B cell (primary cell): ENCODE data around the gene SCRN2. TPM values are rescaled to one million over a fixed set of nuclear protein-coding genes. Genes with fewer than 3 reads are reported as not detected.

Source experiments
- ATAC-seq: fragments of 200-7000 bp; cut with Tn5 transposase; one replicate; pipeline ENCODE4 v1.10.0; 2021; ENCODE audit warnings: low read depth, mild to moderate bottlenecking, moderate number of reproducible peaks, moderate library complexity
- CTCF ChIA-PET: fragments of 350-600 bp; sonication (Branson Sonifier 250); formaldehyde crosslinking; loops from one replicate; lab custom pipeline; 2021; ENCODE audit warnings: antibody characterized with exemption, inconsistent platforms; lab: Charles Lee
- POLR2A ChIA-PET: fragments of 350-600 bp; sonication (Branson Sonifier 250); formaldehyde crosslinking; loops from one replicate; lab custom pipeline; 2021; ENCODE audit warnings: antibody characterized with exemption; lab: Charles Lee
- DNase-seq: peaks from one replicate; pipeline ENCODE4 v3.0.0; 2013
- H2AFZ ChIP-seq: 2 replicates; pipeline ENCODE4 v1.6.1; 2012; ENCODE audit warnings: mild to moderate bottlenecking, low read depth, low read length; ENCODE audit not compliant: insufficient read depth, poor library complexity, severe bottlenecking
- H3K27ac ChIP-seq, 2 donors: 1 replicate in 1 of 2; 2 replicates in 1 of 2; pipeline ENCODE4 v1.5.1; 2012 to 2013; ENCODE audit warnings: low read length in 2 of 2, mild to moderate bottlenecking in 2 of 2, moderate library complexity in 1 of 2
- H3K27me3 ChIP-seq, 4 experiments: fragments of 200-600 bp in 1 of 4; sonication (generic) in 1 of 4; replicated peaks in 1 of 4; 1 replicate in 2 of 4; 2 replicates in 2 of 4; pipeline versions ENCODE4 v1.6.1 to v1.7.0; 2013 to 2016; ENCODE audit warnings: low read length in 3 of 4, mild to moderate bottlenecking in 2 of 4, mixed read lengths in 1 of 4, moderate library complexity in 1 of 4; ENCODE audit not compliant: insufficient read depth in 4 of 4, control insufficient read depth in 3 of 4; ENCODE audit errors: control extremely low read depth in 1 of 4
- H3K36me3 ChIP-seq, 2 experiments: replicated peaks in 1 of 2; 1 replicate in 1 of 2; 2 replicates in 1 of 2; pipeline versions ENCODE4 v1.6.1 to v1.7.1; 2013; ENCODE audit warnings: low read length in 1 of 2; ENCODE audit not compliant: insufficient read depth in 2 of 2, control insufficient read depth in 1 of 2; ENCODE audit errors: control extremely low read depth in 1 of 2, extremely low read depth in 1 of 2
- H3K4me1 ChIP-seq, 2 donors: fragments of 200-600 bp in 1 of 2; sonication (generic) in 1 of 2; 1 replicate in 1 of 2; 2 replicates in 1 of 2; pipeline versions ENCODE4 v1.5.1 to v1.6.1; 2013 to 2017; ENCODE audit warnings: low read length in 2 of 2; ENCODE audit not compliant: control insufficient read depth in 2 of 2, insufficient read depth in 2 of 2
- H3K4me2 ChIP-seq: replicated peaks from 2 replicates; pipeline ENCODE3; 2012; ENCODE audit warnings: mild to moderate bottlenecking, low read depth, low read length; ENCODE audit not compliant: poor library complexity, severe bottlenecking
- H3K4me3 ChIP-seq, 5 experiments: fragments of 200-600 bp in 1 of 5; sonication (generic) in 1 of 5; 1 replicate in 3 of 5; 2 replicates in 2 of 5; pipeline versions ENCODE4 v1.5.1 to v1.7.0; 2011 to 2016; ENCODE audit warnings: low read length in 4 of 5, mild to moderate bottlenecking in 4 of 5, low read depth in 2 of 5, control low read depth in 1 of 5, moderate library complexity in 1 of 5; ENCODE audit not compliant: insufficient read depth in 1 of 5; ENCODE audit errors: control extremely low read depth in 1 of 5, extremely low read depth in 1 of 5
- H3K79me2 ChIP-seq: fragments of 200-600 bp; sonication (generic); one replicate; pipeline ENCODE4 v1.6.0; 2016; ENCODE audit warnings: low read length; ENCODE audit not compliant: control insufficient read depth, insufficient read depth
- H3K9ac ChIP-seq: fragments of 200-600 bp; sonication (generic); 2 replicates; pipeline ENCODE4 v1.6.1; 2017; ENCODE audit warnings: mild to moderate bottlenecking, low read length, moderate library complexity
- H3K9me3 ChIP-seq, 3 donors: one replicate each; pipeline versions ENCODE4 v1.6.1 to v1.7.1; 2013; ENCODE audit warnings: low read length in 2 of 3; ENCODE audit not compliant: control insufficient read depth in 2 of 3, insufficient read depth in 1 of 3; ENCODE audit errors: control extremely low read depth in 1 of 3
- H4K20me1 ChIP-seq: 2 replicates; pipeline ENCODE4 v1.6.0; 2012; ENCODE audit warnings: mild to moderate bottlenecking, low read length; ENCODE audit not compliant: insufficient read depth, control insufficient read depth, poor library complexity, severe bottlenecking
- H3K27ac Mint-ChIP-seq: one replicate; pipeline ENCODE4 v1.8.0; 2021; ENCODE audit warnings: mixed read lengths
- H3K27me3 Mint-ChIP-seq: one replicate; pipeline ENCODE4 v1.8.0; 2021; ENCODE audit warnings: mixed read lengths
- H3K4me1 Mint-ChIP-seq: one replicate; pipeline ENCODE4 v1.8.0; 2021; ENCODE audit warnings: mixed read lengths
- H3K4me3 Mint-ChIP-seq: one replicate; pipeline ENCODE4 v1.8.0; 2021; ENCODE audit warnings: mixed read lengths
- H3K9me3 Mint-ChIP-seq: one replicate; pipeline ENCODE4 v1.8.0; 2022; ENCODE audit warnings: mixed read lengths; ENCODE audit not compliant: insufficient read depth
- EZH2 ChIP-seq: IDR thresholded peaks from 2 replicates; pipeline ENCODE4 v1.6.1; 2012; ENCODE audit warnings: borderline replicate concordance, low read depth, mild to moderate bottlenecking, moderate library complexity, low read length; ENCODE audit not compliant: insufficient read depth, poor library complexity, severe bottlenecking
- WGBS: methylation state at CpG from one replicate; pipeline ENCODE4 v1.1.5; 2013; ENCODE audit warnings: missing lambda C conversion rate; ENCODE audit not compliant: insufficient coverage; 5-methylcytosine and 5-hydroxymethylcytosine counted together
- intact Hi-C: fragments of 100-400 bp; cut with micrococcal nuclease; formaldehyde crosslinking; loops from one replicate; pipeline ENCODE4 v1.10.0; 2022
- polyA minus RNA-seq: library from RNA; depleted of rRNA, polyadenylated mRNA; stranded (reverse); fragments of >200 nt; gene quantifications from 2 replicates; pipeline ENCODE4 v1.2.3, GENCODE V29; 2012
- polyA plus RNA-seq: library from polyadenylated mRNA; depleted of rRNA; stranded (reverse); fragments of >200 nt; gene quantifications from 2 replicates; pipeline ENCODE4 v1.2.3, GENCODE V29; 2012
- total RNA-seq, 2 donors: library from RNA; stranded (reverse); fragments of 120-200 nt in 1 of 2; gene quantifications; 1 replicate in 1 of 2; 2 replicates in 1 of 2; pipeline versions ENCODE4 v1.2.3 to v1.2.4, GENCODE V29; 2013 to 2022
- TF ChIP-seq, protein P1 (sequence below): fragments of 200-600 bp; IDR thresholded peaks from one replicate; pipeline ENCODE4 v1.8.0; 2022; ENCODE audit warnings: antibody characterized with exemption, mild to moderate bottlenecking

The SCRN2 gene
- 47.8 and 53.8 TPM in 2 replicates for total RNA-seq
- total RNA-seq (2013): 39.2 TPM
- 65.2 and 71.9 TPM in 2 replicates for polyA plus RNA-seq
- 29.8 and 34.3 TPM in 2 replicates for polyA minus RNA-seq

DNA sequence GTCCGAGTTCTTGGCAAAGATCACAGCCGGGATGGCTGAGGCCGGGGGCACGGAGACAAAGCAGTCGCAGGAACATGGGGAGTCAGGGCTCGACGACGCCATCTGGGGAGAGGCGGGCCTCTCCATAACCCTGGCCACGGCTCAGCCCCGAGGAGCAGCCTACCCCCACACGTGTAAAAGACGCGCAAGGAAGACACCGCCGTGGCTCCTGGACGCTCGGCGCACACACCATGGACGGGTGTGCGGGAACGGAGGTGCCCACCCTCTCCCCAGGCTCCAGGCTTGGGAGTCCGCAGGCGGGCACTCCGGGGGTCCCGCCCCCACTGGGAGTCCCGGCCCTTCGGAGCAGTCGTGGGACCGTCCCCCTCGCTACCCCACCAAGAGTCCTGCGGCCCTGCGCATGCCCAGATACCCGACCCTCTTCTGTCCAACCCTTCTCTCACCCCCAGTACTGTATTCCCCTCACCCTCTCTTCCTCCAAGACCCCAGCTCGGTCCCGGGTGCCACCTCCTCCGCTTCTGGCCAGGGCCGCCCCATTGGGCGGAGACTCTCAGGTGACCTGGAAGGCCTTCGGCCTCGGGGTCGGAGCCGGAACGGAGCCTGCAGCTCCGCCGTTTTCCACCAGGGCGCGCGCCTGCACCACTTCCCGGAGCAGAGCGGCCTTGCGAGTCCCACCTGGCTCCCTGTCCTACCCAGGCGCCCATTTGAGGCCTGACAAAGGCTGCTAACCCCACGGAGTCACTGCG lies at the start of gene SCRN2:
Gene SCRN2 (minus strand): TSS at position 532 of the 746 bp plus-strand sequence. CDS start 430 bp downstream, at position 102.
- Histone ChIP-seq H3K79me2 (peaks cover 11% of the 10 kb centered on the region), H4K20me1 (no peaks in the 10 kb centered on the region), H3K4me2 (peak within 1 kb of the TSS; percentile 89), H3K9me3 (no peaks in the 10 kb centered on the region), H3K27ac (peak within 1 kb of the TSS; percentile 26 to 75), H3K27me3 (peaks cover 0 to 23% (median 12%) of the 10 kb centered on the region in 4 experiments), H3K9ac (peak within 1 kb of the TSS; percentile 83), H2AFZ (peak within 1 kb of the TSS; percentile 95), H3K4me1 (peaks cover 9 to 18% of the 10 kb centered on the region in 2 donors), H3K36me3 (peaks cover 0 to 11% of the 10 kb centered on the region in 2 experiments), H3K4me3 (peak within 1 kb of the TSS; percentile 58 to 87 (median 79))
- DNase-seq: peak; percentile 90
- peak; percentile 94 for ATAC-seq
- Mint-ChIP-seq H3K27me3 (peaks cover 20% of the 10 kb centered on the region), H3K9me3 (no peaks in the 10 kb centered on the region), H3K4me3 (peak within 1 kb of the TSS; percentile 97), H3K4me1 (peaks cover 26% of the 10 kb centered on the region), H3K27ac (peak within 1 kb of the TSS; percentile 89)
- intact Hi-C loops: loop anchor here (1.0 to 2.0 kb wide), 6 partner anchors 10 to 184 kb away; partner anchors contain the start of genes CDK5RAP3, LRRC46, MRPL10 and PNPO
- no peak for TF ChIP-seq EZH2
- TF ChIP-seq, protein P1, sequence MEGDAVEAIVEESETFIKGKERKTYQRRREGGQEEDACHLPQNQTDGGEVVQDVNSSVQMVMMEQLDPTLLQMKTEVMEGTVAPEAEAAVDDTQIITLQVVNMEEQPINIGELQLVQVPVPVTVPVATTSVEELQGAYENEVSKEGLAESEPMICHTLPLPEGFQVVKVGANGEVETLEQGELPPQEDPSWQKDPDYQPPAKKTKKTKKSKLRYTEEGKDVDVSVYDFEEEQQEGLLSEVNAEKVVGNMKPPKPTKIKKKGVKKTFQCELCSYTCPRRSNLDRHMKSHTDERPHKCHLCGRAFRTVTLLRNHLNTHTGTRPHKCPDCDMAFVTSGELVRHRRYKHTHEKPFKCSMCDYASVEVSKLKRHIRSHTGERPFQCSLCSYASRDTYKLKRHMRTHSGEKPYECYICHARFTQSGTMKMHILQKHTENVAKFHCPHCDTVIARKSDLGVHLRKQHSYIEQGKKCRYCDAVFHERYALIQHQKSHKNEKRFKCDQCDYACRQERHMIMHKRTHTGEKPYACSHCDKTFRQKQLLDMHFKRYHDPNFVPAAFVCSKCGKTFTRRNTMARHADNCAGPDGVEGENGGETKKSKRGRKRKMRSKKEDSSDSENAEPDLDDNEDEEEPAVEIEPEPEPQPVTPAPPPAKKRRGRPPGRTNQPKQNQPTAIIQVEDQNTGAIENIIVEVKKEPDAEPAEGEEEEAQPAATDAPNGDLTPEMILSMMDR: peak; percentile 94
- ChIA-PET POLR2A (interaction anchor here (1.1 to 1.6 kb wide), 5 partner anchors 10 to 191 kb away, joined by 4 to 14 read pairs (median 8); partner anchors contain the start of genes CDK5RAP3, KPNB1, LRRC46 and MRPL10), CTCF (interaction anchor here (1.0 to 19.9 kb wide), 19 partner anchors 9 to 180 kb away, joined by 3 to 436 read pairs (median 3); partner anchors contain the start of genes CDK5RAP3, LRRC46, MRPL10 and SP2)
- WGBS: under 1% methylated on average over 55 of the region's 55 CpGs
